Renal cortex interstitium (tissue), 11 donors: ENCODE measurements around the gene TRA2B. TPM values are rescaled to one million over a fixed set of nuclear protein-coding genes. Genes with fewer than 3 reads are reported as not detected.
"Not testable (repeated sequence)": the region's sequence is repeated elsewhere in the genome, so short reads cannot be mapped to it uniquely, and the experiment has no call there.

Experiments used
- DNase-seq, 11 donors: peaks; one replicate each; pipeline ENCODE4 v3.0.0-alpha.2; 2013; ENCODE audit warnings: low read depth in 9 of 11, low spot score in 4 of 11; ENCODE audit errors: extremely low read depth in 1 of 11
- polyA plus RNA-seq, 3 donors: library from polyadenylated mRNA; unstranded; fragments of 120-200 nt; gene quantifications; one replicate each; pipeline ENCODE4 v1.2.1, GENCODE V29; 2013; ENCODE audit not compliant: insufficient read length in 3 of 3

Gene TRA2B
- polyA plus RNA-seq, 3 donors: 256 to 317 (median 293) TPM

DNA sequence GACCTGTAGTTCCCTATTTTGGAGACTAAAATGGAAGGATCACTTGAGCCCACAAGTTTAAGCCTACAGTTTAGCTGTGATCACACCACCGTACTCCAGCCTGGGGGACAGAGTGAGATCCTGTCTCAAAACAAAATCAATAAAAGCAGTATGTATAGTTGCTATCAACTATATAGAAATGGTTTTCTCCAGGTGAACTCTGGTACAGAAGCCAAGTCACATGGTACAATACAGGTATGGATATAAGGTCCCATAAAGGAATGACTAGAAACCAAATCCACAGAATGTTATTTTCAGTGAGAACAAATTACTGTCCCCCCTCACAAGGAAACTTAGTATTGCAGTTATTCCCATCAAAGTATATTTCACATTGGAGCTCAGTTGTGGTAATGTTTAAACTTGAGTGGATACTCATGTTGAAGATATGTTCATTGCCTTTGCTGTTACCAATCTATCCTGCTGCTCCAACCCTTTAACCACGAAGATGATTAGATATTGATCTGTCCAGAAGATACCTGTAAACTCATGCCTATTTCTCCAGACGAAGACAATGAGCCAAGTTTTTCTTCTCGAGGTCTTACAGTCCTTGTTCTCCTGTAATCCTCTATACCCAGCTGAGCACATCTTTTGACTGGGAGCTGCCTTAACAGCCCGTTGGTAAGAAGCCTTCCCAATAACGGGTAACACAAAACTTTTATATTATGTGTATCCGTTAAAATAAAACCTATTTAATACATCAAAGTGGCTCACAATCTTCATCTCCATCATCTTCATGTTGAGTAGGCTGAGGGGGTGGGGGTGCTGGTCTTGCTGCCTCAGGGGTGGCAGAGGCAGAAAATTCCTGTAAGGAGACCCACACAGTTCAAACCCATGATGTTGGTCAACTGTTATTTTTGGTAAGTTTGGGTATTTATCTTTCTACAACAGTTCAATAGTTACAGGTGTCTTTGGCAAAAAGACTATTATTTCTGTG lies 24.6 kb downstream of the TRA2B start:
- DNase-seq: no peak

DNA sequence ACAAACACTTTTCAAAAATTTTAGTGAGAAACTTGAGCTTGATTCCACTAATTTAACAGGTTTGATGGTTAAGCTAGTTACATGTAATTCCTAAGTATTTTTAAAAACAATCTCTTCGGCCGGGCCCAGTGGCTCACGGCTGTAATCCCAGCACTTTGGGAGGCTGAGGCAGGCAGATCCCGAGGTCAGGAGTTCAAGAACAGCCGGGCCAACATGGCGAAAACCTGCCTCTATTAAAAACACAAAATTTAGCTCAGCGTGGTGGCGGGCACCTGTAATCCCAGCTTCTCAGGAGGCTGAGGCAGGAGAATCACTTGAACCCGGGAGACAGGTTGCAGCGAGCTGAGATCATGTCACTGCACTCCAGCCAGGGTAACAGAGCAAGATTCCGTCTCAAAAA lies 25.3 kb downstream of the TRA2B start:
- no peak for DNase-seq

DNA sequence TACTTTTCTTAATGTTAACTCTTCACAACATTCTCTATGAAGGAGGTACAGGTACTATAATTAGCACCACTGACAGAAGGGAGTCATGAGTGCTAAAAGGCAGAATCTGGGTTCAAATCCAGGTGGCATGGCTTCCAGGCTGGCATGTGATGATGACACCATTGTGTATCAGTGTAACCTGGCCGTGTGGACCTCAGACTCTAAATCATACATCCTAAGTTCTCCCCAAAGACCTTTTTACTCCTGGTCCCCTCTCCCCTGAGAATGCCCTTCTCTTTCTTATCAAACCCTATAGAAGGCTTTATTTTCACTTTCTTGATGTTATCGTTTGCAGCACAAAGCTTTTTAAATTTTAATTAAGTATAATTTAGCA lies 26.8 kb downstream of the TRA2B start:
- not testable (repeated sequence) for DNase-seq

GRCh38 chr3:185910322-185911075 lies 27.3 kb downstream of the TRA2B start:
- not testable (repeated sequence) for DNase-seq

GRCh38 chr3:185909913-185910312 lies 27.9 kb downstream of the TRA2B start:
- DNase-seq: not testable (repeated sequence)

- DNase-seq: no peak
Observed at GRCh38 chr3:185900228-185900627, 37.6 kb downstream of the TRA2B start.

GRCh38 chr3:185896636-185897035 lies 41.2 kb downstream of the TRA2B start:
- no peak for DNase-seq

DNA sequence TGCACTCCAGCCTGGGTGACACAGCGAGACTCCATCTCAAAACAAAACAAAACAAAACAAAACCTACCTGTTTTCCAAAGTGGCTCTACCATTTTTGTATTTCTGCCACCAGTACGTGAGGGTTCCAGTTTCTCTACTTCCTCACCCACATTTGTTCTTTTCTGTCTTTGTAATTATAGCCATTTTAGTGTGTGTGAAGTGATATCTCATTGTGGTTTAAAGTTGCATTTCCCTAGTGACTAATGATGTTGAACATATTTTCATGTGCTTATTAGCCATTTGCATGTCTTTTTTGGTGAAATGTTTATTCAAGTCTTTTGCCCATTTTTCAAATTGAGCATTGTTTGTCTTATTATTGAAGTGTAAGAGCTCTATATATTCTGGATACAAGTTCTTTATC lies 50.7 kb downstream of the TRA2B start:
- no peak for DNase-seq

DNA sequence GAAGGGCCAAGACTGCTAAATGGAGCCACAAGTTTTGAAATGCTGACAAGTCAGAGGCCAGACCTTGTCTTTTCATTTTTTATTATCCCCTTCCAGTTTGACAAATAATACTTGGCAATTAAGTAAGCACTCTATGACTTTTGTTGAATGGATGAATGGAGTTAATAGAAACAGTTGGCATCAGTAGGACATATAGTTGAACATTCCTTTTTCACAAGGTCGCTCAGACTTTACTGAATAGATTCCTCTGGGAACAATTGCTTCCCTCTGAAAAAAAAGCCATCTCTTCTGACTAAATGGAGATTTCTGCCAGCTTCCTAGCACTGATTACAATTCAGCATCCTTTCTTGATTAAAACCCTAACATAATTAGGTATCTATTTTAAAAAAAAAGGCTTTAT lies 53.2 kb downstream of the TRA2B start:
- no peak for DNase-seq

- DNase-seq: no peak
Observed at GRCh38 chr3:185881926-185882325, 55.9 kb downstream of the TRA2B start.

DNA sequence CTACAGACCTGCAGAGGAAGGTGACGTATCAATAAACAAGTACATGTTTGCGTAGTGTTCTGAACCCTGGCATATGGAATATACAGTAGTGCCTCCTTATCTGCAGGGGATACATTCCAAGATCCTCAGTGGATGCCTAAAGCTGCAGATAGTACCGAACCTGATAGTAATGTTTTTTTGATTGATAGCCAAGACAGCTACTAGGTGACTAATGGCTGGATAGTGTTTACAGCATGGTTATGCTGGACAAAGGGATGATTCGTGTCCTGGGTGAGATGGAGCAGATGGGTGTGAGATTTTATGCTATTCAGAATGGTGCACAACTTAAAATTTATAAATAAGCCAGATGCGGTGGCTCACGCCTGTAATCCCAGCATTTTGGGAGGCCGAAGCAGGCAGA lies 57.2 kb downstream of the TRA2B start:
- no peak for DNase-seq

DNA sequence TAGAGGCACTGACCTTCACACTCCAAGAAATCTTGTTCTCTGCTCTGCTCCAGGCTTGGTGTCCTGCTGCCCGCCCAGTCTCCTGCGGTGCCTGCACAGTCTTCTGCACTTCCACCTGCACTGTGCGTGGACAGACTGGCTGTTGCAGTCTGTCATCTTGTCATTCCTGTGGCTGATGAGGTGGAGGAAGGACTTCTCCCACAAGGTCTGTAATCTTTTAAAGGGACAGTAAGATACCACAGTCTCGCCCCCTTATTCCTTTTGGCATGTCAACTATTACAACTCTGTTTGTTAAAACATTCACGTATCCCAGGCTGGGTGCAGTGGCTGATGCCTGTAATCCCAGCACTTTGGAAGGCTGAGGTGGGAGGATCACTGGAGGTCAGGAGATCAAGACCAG lies 58.9 kb downstream of the TRA2B start:
- DNase-seq: no peak

DNA sequence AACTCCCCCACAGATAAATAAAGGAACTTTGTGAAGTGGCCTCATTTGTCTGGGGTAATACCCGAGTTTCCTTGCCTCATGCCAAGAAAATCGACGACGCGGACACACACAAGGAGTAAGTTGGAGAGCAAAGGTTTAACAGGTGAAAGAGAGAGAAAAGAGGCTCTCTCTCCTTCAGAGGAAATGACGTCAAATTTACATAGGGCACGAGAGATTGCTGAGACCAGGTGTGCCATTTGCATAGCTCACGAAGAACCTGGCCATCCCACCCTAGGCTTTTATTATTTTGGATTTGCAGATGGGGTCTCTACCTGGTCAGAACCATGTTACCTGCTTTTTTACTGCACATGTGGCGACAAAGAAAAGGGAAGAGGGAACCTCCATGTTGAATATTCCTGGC lies 63.7 kb downstream of the TRA2B start:
- no peak for DNase-seq

DNA sequence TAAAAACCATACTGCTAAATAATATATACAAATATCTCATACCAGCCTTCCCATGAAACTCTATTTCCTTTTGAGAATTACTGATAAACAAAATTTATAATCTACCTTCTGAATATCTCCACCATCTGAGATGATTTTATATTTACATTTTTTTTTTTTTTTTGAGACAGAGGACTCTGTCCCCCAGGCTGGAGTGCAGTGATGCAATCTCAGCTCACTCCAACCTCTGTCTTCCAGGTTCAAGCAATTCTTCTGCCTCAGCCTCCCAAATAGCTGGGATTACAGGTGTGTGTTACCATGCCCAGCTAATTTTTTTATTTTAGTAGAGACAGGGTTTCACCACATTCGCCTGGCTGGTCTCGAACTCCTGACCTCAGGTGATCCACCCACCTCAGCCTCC lies 70.2 kb downstream of the TRA2B start:
- no peak for DNase-seq

- no peak for DNase-seq
Observed at GRCh38 chr3:185866995-185867394, 70.8 kb downstream of the TRA2B start.

GRCh38 chr3:185866555-185866954 lies 71.3 kb downstream of the TRA2B start:
- DNase-seq: no peak
